Measurements from ENCODE around the gene MZT1.

Gene MZT1

GRCh38 chr13:72678312-72678711, 49.1 kb downstream of the MZT1 start:
- no peak for DNase-seq

GRCh38 chr13:72677431-72677830, 50.0 kb downstream of the MZT1 start:
- no peak for DNase-seq

GRCh38 chr13:72666391-72666790, 61.0 kb downstream of the MZT1 start:
- DNase-seq = no peak

- DNase-seq = no peak
Observed at GRCh38 chr13:72662548-72662947, 64.9 kb downstream of the MZT1 start.
